RWPE1 (cell line): ENCODE data around the gene NRIP1.

Experiments used
- CTCF ChIA-PET: fragments of 350-600 bp; sonication (Branson Sonifier 250); formaldehyde crosslinking; extraction: SDS; loops from one replicate; lab custom pipeline; 2021; lab: Yijun Ruan, JAX
- POLR2A ChIA-PET: fragments of 400-600 bp; formaldehyde crosslinking; extraction: SDS; loops from one replicate; lab custom pipeline; 2020; ENCODE audit warnings: antibody characterized with exemption; ENCODE audit not compliant: low non-redundant PET; lab: Yijun Ruan, JAX
- DNase-seq: peaks from one replicate; pipeline ENCODE4 v3.0.0; 2012; ENCODE audit warnings: low spot score
- H3K27ac ChIP-seq: fragments of 450-650 bp; 2 replicates; pipeline ENCODE4 v1.5.1; 2017
- CTCF ChIP-seq: fragments of 450-650 bp; conservative IDR thresholded peaks from 2 replicates; pipeline ENCODE4 v1.5.1; 2017; ENCODE audit warnings: low read depth, mild to moderate bottlenecking

Gene NRIP1

GRCh38 chr21:14956807-14957206 lies 108.0 kb downstream of the NRIP1 start:
- H3K27ac ChIP-seq = no peak overlapping the region
- DNase-seq = no peak
- TF ChIP-seq CTCF = no peak
- ChIA-PET POLR2A (no interaction called here), CTCF (no interaction called here)

GRCh38 chr21:14955936-14956520 lies 108.8 kb downstream of the NRIP1 start:
- DNase-seq = no peak
- H3K27ac ChIP-seq = no peak overlapping the region
- ChIA-PET CTCF (no interaction called here), POLR2A (no interaction called here)
- no peak for TF ChIP-seq CTCF

GRCh38 chr21:14952916-14953315 lies 111.9 kb downstream of the NRIP1 start:
- no peak for DNase-seq
- TF ChIP-seq CTCF = no peak
- POLR2A ChIA-PET = no interaction called here
- no peak overlapping the region for H3K27ac ChIP-seq
- CTCF ChIA-PET = interaction anchor here (0.7 kb wide), 1 partner anchor 12 kb away, joined by 4 read pairs; no protein-coding TSS in a partner anchor

- CTCF ChIA-PET = interaction anchor here (0.6 kb wide), 1 partner anchor 562 kb away, joined by 3 read pairs; no protein-coding TSS in a partner anchor
- H3K27ac ChIP-seq = no peak overlapping the region
- POLR2A ChIA-PET = no interaction called here
- TF ChIP-seq CTCF = no peak
- no peak for DNase-seq
These were observed 115.2 kb downstream of the NRIP1 start for GRCh38 chr21:14949603-14950002.

- POLR2A ChIA-PET = no interaction called here
- TF ChIP-seq CTCF = no peak
- CTCF ChIA-PET = no interaction called here
- H3K27ac ChIP-seq = no peak overlapping the region
- no peak for DNase-seq
These were observed 117.1 kb downstream of the NRIP1 start for GRCh38 chr21:14947613-14948160.

- no peak for DNase-seq
- TF ChIP-seq CTCF = no peak
- H3K27ac ChIP-seq = no peak overlapping the region
- ChIA-PET POLR2A (no interaction called here), CTCF (no interaction called here)
These were observed 119.6 kb downstream of the NRIP1 start for GRCh38 chr21:14945176-14945575.
